ENCODE data around the gene CMYA5. TPM values are rescaled to one million over a fixed set of nuclear protein-coding genes. Genes with fewer than 3 reads are reported as not detected.

The CMYA5 gene
- 39.5 TPM for total RNA-seq

DNA sequence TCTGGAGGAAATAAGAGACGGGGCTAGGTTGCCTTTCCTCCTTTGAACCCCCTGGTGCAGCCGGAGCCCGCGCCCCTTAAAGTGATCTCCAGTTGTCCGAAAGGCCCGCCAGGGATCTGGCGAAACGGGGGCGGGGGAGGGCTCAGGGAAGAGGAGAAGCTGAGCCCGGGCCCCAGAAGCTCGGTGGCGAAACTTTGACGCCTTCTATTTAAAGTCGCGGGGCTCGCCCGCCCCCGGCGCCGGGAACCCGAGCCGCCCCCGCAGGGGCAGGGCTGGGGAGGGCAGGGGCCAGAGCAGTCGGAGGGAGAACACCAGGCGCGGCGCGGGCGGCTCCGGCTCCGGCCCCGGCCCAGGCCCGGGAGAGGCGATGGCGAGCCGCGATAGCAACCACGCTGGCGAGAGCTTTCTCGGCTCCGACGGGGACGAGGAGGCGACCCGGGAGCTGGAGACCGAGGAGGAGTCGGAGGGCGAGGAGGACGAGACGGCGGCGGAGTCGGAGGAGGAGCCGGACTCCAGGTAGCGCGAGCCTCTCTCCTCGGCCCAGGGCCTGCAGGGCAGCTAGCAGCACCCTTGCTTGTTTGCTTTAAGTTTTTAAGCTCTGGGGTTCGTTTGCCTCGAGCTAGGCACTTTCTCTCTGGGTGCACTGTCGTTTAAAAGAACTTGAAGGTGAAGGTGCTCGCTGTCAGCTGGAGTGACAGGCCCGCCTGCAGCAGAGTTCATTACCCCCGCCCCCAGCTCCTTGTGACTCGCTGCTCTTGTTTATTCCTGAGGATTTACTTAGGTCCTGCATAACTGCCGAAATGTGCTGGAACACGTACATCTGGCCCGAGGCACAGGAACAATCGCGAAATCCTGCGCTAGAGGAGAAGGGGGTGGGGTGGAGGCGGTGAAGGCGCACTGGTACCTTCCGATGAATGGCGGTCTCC is at the start of gene CMYA5:
Gene CMYA5 (plus strand): TSS at position 296 of the 926 bp plus-strand sequence. CDS start 72 bp downstream, at position 368.

Other genes with a start within 250 kb of the CMYA5 start
- 21.9 TPM for gene HOMER1, start 175.7 kb upstream of the CMYA5 start, total RNA-seq
- 106 TPM for gene TENT2, start 77.4 kb upstream of the CMYA5 start, total RNA-seq